NOMO-1 (cell line): ENCODE data around the gene AGBL5.
A peak's percentile ranks its signal among the peaks of the same experiment; 100 is the strongest.

Experiments used
- DNase-seq, 2 experiments: peaks; one replicate each; lab custom pipeline; 2025; ENCODE audit not compliant: unreplicated experiment in 2 of 2; lab: John Stamatoyannopoulos, UW

AGBL5 gene

DNA sequence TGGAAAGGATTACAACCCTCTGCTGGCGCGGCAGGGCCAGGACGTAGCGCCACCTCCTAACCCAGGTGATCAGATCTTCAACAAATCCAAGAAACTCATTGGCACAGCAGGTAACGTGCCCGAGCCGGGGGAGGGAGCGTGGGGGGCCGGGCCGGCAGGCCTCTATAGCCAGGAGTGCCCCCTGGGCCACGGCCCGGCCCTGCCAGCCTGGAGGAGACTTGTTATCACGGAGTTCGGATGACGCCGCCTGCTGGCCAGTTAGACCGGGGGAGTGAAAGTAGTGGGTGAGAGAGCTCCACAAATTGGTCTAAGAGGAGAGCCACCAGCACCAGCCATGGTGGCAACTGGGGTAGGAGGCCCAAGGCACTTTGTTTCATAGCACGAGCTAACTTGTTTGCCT is 27.3 kb upstream of the AGBL5 start:
- DNase-seq: no peak

DNA sequence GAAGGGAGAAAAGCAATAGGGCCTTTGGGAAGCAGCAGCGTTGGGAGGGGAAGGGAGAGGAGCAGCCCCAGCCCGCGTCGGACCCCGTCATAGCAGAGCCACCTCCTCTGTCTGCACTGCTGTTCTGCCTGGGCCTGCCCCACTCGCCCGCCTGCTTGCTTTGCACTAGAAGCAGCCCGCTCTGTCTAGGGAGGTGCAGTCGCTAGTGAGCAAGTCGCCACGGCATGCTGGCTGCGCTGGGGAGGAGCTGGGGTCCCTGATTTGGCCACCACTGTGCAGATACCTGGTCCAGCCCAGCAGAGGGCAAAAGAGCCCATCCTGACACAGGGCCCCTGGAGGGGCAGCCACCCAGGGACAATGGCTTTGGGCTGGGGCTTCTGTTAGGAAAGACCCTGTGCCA is 26.7 kb upstream of the AGBL5 start:
- DNase-seq: no peak

DNA sequence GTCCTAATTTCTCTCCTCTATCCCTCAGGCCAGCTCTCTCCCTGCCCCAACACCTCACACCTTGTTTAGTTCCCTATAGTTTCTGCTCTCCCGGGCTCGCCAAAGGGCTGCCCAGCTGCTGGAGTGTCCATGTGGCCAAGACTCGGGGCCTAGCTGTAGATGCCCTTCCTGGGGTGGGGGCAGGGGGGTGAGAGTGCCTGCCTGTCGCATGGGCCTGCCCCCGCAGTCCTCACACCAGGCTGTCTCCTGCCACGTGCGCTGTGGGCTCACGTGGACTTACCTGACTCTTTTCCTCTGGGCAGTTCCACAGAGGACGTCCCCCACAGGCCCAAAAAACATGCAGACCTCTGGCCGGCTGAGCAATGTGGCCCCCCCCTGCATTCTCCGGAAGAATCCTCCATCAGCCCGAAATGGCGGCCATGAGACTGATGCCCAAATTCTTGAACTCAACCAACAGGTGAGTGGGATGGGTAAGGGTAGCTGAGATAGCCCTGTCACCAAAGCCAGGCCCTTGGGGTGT is 26.1 kb upstream of the AGBL5 start:
- no peak for DNase-seq

DNA sequence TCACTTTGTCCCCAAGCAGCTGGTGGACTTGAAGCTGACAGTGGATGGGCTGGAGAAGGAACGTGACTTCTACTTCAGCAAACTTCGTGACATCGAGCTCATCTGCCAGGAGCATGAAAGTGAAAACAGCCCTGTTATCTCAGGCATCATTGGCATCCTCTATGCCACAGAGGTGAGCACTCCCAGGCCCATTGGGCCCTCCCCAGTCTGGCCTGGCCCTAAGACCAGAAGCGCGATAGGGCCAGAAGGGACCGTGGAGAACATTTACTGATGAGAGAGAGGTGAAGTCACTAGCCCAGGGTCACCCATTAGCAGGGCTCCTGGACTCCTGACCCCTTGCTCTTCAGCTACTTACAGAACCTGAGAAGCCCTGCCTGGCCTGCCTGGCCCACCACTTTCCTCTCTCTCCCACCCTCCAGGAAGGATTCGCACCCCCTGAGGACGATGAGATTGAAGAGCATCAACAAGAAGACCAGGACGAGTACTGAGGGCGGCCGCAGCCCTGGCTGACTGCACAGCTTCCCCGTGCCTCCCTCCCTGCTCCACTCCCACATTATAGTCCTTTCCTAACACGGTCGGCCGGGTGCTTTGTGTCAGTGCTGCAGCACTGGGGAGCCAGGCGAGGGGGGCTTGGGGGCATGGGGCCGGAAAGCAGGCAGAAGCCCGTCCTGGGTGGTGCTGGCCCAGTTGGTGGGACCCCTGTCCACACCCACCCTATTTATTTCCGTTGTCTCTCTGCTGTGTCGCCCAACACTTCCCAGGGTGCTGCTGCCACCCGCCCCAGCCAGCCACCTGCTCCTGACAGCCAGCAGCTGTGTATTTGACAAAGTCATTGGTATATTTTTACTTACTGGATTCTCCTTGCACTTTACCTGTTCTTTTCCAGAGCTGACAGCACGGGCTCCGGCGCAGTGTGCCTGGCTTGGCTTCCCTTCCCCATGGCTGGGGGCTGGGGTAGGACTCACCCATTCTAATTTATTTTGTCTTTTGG is 25.3 kb upstream of the AGBL5 start:
- no peak for DNase-seq

DNA sequence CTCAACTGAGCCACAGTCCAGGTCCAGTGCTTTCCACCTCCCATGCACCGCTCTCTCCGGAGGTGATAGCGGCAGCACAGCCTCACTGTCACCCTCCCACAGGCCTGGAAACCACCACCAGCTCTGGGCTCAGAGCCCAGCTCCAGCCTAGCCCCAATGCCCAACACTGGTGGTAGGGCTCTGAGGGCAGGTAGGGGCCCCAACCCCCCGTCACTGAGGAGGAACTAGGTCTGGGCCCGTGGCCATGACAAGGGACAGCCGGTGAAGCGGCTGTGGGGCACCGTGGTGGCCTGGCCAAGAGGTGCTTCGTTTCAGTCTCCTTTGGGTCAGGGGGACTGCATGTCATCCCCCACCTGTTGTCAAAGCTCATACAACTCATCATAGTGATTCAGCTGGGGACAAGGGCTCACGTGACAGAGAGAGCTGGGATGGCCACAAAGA is 24.2 kb upstream of the AGBL5 start:
- no peak for DNase-seq

DNA sequence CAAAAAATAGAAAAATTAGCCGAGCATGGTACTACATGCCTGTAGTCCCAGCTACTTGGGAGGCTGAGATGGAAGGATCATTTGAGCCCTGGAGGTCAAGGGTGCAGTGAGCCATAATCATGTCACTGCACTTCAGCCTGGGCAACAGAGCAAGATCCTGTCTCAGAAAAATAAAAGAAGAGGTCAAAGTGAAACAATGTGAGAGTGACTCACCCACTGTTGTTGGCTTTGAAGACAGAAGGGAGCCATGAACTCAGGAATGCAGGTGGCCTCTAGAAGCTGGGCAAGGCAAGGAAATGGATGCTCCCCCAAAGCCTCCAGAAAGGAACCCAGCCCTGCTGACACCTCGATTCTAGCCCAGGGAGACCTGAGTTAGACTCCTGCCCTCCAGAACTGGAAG is 22.4 kb upstream of the AGBL5 start:
- no peak for DNase-seq

DNA sequence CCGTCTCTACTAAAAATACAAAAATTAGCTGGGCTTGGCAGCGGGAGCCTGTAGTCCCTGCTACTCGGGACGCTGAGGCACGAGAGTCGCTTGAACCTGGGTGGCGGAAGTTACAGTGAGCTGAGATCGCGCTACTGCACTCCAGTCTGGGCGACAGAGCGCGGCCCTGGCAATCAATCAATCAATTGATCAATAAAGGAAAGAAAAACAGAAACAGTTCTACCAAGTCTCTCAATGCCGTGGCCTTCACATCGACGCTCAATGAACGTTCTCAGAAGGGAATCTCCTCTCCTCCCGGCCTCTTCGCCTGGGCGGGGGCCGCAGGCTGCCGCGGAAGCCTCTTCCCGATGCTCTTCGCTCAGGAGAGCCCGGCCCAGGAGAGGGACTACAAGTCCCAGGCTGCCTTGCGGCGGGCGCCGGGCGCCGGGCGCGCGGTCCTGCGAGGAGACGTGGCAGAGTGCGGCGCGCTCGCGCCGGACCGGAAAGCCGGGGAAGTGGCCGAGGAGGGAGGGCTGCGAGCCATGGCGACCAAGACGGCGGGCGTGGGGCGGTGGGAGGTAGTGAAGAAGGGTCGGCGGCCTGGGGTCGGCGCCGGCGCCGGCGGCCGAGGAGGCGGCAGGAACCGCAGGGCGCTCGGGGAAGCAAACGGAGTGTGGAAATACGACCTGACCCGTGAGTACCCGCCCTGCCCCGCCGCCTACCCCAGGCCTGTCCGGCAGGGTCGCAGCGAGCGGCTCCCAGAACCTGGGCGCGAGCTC is 18.8 kb upstream of the AGBL5 start, which contains the start of gene TMEM214:
Gene TMEM214, plus strand, starts transcription at position 471 of the 758 bp plus-strand sequence. Its CDS starts 51 bp downstream, at position 522.
- peak; percentile 57 to 85 for DNase-seq

DNA sequence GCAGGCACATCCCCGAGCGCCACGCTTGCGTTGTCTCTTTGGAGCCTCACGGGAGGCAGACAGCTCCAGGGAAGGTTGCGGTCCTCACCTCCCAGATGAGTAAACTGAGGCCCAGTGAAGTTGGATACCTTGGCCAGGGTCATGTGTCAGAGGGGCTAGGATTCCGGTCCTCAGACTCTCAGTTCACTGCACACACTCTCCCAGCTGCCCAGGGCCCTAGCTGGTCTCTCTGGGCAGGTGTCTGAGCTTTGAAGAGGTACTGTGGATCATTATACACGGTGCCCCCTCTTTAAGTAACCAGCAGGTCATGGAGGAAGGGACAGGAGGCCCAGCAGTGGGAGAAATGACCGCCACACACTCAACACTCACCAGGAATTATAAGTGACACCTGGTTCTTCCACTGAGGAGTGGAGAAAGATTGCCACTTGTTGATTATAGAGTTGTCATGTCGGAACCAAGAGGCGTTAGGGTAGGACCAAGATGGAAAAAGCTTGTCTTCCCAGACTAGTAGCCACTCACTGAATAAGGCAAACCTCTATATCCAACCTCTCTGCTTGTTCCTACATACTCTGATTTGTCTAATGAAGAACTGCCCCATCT is 18.1 kb upstream of the AGBL5 start:
- DNase-seq: no peak

DNA sequence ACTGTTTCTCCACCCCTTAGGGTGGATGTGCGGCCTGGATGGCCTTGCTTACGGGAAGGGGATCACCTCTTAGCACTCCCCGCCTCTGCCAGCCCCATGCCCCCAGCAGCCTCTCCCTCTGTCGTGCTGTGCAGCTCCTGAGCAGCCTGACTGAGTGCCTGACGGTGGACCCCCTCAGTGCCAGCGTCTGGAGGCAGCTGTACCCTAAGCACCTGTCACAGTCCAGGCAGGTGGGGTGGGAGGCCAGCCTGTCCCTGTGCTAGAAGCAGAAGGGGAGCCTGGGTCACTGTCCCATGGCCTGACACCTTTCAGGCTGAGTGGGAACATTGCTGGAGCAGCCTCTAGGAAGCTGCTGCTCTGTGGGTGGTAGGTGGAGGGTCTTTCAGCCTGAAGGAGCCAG is 13.5 kb upstream of the AGBL5 start:
- DNase-seq: no peak

DNA sequence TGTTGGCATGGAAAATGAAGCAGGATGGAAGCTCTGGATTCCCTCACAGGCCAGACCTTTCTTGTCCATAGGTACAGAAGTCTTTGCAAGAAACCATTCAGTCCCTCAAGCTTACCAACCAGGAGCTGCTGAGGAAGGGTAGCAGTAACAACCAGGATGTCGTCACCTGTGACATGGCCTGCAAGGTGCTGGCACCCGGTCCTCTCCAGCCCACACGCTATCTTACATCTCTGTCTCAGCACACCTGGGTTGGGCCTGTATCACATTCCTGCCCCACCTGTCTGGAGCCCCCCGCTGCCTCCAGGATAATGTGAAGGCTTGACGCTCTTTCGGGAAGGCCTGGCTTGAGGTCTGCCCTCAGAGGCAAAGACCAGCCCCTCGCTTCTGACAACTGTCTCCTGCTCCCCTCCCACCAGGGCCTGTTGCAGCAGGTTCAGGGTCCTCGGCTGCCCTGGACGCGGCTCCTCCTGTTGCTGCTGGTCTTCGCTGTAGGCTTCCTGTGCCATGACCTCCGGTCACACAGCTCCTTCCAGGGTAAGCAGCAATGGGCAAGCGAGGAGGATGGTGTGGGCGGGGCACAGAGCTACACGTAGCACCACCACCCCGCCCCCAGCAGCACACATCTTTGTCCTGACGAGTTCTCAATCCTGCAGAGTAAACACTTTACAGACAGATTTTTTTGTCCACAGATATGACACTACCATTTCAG is 12.7 kb upstream of the AGBL5 start:
- DNase-seq: no peak

DNA sequence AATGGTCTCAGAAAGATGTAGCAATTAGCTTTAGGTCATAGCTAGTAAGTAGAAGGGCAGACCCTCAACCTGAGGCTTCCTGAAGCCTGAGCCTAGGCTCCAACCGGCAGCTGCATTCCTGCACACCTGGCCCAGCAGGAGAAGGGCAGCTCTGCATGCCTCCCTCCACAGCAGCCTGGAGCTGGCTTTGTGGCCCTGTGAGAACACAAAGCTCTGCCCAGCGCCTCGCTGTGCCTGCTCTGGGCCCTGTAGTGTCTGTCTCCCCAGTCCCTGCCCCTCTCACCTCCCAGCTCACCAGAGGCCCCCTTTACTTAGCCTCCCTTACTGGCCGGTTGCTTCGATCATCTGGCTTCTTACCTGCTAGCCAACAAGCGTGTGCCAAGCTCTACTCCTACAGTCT is 12.0 kb upstream of the AGBL5 start:
- no peak for DNase-seq

DNA sequence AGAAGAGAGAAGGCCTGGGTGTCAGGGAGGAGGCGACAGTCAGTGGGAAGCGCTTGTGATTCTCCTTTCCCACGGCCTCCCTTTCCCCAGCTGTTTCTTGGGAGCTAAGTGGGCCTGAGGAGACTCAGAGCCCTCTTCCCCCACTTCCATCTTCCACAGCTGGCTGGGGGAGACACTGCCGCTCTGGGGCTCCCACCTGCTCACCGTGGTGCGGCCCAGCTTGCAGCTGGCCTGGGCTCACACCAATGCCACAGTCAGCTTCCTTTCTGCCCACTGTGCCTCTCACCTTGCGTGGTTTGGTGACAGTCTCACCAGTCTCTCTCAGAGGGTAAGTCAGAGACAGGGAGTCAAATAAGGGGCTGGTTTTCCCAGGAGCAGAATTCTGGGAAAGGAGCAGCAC is 11.6 kb upstream of the AGBL5 start:
- DNase-seq: no peak

DNA sequence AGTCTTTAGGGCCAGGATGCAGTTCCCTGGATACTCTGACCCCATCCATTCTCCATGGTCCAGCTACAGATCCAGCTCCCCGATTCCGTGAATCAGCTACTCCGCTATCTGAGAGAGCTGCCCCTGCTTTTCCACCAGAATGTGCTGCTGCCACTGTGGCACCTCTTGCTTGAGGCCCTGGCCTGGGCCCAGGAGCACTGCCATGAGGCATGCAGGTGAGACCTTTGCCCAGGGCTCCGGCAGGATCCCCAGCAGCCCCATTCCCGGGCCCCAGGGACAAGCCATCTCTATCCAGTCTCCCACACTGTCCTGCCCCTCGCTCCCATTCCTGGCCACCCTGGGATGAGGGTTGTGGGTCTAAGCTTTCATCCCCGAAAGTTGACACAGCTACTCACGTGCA is 11.2 kb upstream of the AGBL5 start:
- no peak for DNase-seq

DNA sequence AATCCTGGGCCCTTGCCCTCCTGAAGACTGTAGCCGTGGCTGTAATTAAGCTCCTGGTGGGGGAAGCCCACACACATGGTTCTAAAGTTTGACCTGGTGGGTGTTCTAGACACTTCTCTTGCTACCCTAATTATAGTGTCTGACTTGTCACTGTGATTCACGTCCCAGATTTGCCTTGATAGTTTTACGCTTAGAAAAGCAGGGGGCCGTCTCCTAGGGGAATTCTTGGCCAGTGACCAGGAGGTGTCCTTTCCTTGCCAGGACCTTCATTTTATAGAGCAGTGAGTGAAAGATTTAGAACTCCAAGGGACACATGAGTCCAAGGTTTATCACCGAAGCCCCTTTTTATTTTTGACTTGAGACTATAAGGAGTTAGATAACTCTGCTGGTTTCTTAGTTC is 9.7 kb upstream of the AGBL5 start:
- DNase-seq: no peak

DNA sequence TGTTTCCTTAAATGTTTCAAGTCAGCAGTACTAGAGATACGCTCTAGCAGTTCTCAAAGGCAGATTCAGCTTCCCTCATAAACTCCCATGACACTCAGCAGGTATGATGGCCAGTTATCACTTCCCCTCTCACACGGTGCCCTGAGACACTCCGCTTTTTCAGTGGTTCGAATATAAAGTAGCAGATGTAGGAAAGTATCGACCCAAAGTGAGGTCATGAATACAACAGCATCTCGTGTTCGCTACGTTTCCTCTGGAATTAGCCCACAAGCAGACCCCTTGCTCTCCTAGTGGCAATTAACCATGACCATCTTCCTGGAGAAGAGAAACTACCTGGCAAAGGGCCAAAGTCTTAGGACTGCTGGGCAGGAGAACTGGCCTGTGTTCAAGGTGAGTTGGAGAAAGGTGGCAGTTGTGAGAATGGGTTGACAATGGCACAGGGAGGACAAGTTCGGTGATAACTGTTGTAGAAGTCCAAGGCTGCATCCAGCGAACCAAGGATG is 9.3 kb upstream of the AGBL5 start:
- no peak for DNase-seq

DNA sequence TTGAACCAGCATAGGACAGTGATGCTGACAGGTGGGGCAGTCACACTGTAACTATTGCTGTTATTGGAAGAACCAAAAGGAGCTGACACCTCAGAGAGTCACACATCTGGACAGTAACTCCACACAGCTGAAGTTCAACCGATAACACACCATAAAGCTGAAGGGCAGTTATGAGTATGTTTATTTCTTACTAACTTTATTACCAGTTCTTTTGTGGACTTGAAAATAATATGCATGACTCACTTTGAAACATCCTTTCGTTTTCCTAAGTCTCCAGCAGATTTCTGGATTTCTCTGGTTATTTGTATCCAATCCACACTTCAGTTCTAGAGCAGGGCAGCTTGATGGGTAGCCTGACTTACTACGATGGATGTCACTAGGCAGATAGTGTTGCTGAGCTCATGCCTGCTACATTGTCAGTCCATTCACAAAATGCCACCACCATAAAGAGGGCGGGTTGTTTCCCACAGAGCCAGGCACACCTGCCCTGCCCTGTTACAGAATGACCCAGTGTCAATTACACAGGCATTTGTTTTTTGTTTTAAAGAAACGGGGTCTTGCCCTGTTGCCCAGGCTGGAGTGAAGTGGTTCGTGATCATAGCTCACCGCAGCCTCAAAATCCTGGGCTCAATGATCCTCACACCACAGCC is 8.4 kb upstream of the AGBL5 start:
- DNase-seq: no peak

DNA sequence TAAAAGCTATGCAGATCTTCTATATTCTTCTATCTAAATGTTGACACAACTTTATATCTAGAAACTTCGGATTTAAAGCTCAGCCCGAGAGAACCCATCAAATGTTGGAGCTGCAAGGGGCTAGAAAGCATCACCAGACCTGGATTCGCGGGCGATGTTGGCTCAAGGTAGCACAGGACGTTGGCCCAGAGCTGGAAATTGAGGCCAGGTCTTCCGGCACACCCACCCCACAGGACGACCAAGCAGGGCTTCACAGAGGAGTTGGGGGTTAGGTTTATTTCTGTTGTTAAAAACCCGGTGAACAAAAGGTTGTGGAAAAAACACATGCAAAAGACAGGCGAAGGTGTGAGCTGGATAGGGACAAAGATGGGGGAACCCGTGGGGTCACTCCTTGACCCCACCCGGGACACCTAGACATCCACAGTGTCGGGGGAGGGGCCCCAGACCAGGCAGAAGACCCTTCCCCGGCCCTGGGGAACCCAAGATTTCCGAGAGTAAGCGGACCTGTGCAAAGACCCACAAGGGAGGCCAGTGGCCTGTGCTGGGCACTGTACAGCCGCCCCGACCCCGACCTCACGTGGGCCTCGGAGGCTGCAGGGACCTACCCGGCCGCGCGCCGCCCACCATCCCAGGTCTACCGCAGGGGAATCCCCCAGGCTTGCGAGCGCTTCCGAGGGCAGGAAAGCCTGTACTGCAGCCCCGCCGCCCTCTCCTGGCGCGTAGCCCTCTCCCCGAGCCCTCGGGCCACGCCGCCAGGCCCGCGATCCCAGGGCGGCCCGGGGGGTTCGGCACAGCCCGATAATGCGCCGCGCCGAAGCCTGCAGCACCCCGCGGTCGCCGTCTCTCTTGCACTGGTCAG is 1.8 kb upstream of the AGBL5 start:
- peak in 1 of 2 experiments; percentile 35 for DNase-seq

DNA sequence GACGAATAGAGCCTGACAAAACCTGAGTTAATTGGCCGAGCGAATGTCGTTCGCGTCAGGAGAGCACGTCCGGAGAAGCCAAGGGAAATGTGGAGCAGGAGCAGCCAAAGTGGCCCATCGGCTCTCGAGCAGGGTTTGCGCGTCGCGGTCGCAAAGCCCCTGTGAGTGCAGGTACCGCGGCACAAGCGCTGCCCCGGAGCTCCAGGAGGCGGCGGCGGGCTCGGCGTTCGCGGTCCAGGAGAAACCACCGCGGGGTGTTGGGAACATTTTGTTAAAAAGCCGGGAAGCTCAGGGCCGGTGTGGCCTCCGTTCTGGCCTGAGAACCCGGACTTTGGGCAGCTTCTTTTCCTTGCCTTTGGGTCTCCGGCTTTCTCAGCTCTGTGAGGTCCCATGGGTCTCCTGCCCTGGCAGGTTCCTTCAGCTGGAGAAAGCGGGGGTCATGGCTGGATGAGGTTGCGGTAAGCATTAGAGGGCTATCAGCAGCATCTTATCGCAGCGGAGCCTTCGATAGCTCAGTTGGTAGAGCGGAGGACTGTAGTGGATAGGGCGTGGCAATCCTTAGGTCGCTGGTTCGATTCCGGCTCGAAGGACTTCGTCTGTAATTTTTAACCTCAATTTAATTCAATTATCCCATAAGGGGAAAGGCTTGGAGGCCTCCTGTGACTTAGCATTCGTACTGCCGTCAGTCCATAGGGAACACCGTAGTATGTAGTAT is 1.0 kb upstream of the AGBL5 start:
- peak; percentile 86 to 91 for DNase-seq
